SHP77 treated with DMSO at 0.1 percent for 48 hours (cell line): ENCODE measurements around the gene NR6A1.
A peak's percentile ranks its signal among the peaks of the same experiment; 100 is the strongest.

Source experiments
- DNase-seq: peaks from one replicate; lab custom pipeline; 2025; lab: John Stamatoyannopoulos, UW

The NR6A1 gene

DNA sequence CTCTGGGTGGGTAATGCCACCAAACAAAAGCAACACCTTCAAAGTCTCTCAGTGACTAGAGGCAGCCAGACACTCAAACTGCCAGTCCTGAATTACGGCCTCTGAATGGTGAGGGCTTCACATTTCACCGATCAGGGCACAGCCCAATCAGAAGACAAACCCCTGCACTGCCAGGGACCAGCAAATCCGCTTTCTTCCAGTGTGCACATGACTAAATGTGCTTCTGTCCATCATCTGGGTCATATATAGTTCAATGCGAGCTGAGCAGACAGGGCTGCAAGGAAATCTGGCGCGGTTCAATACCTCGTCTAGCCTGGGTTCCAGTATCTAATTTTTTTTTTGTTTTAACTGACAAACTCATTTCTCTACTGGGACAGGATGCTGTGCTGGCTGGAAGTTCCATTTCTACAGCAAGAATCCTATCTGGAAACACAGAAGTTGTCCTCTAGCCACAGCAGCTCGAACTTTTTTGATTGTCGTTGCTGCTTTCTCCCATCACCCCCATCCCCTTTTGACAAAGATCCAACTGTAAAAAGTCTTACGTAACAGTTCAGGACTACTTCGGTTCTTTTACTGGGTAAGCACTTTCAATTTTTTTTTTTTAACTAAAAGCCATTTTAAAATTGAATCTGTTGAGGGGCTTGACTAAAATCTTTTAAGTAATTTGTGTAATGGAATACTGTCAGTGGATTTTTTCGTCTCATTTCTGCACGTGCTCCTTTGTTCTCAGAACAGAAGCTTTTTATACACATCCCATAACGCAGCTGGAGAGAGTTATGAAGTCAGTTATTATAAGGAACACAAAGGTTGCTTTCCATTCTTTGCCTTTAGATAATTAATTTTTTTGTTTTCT is 112.7 kb downstream of the NR6A1 start:
- peak; percentile 98 for DNase-seq

DNA sequence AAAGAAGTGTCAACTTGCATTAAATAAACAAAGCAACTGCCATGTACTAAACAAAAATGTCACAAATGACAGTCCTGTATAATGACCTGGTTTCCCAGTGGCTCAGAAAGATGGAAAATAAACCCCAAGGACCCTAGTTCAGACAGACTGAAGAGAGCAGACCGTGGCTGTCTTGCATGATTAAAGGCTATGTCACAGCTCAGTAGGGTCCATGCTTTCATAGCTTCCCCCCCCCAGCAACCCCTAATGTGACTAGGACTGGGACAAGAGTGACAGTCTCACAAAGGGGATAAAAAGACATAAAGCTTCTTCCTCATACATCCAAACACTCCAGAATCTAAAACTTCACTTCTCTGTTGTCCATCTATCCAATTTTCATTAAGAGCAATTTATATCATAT is 113.6 kb downstream of the NR6A1 start:
- no peak for DNase-seq

DNA sequence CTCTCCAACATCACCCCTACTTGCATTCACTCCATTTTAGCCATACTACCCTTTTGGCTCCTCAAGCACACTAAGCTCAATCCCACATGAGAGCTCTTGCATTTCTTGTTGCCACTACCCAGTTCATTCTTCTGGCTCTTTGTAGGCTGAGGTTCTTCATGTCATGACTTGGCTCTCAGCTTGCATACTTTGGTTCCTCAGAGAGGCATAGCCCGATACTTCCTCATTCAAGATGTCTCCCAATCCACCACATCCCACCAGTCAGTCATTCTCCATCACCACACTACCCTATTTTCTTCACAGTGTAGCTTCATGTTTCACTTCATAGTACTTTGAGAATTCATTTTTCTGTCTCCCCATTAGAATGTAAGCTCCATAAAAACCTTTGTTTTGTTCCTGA is 116.7 kb downstream of the NR6A1 start:
- DNase-seq, result no peak

DNA sequence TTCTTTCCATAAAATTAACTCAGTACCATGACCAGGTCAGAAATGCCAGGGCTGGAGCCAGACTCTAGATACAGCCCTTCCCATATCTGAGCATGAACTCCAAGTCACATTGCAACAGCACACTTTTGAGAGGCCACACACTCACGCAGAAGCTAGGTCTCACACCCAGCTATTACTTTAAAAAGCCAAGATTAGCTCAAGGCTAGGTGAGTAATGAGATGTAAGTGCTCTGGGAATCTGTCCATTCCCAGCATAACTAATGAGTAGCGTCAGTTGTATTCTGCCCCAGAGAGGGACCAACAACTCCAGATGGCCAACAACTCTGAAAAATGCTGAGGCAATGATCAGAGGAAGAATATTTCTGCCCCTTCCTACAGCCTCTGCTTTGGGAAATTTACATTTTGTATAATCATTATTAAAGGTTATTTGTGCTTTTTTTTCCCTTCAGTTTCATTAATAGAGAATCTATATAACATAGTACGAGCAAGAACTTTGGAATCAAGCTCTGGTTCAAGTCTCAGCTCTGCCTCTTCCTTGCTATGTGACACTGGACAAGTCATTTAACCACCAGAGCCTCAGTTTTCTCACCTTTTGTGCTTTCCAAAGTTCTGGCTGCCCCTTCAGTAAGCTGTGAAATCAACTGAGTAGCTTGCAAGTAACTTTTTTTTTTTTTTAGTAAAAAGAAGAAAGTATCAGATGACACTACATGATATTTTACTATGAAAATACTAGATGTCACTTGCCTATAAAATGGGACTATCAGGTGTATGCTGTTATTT is 118.3 kb downstream of the NR6A1 start:
- DNase-seq, result peak; percentile 1

DNA sequence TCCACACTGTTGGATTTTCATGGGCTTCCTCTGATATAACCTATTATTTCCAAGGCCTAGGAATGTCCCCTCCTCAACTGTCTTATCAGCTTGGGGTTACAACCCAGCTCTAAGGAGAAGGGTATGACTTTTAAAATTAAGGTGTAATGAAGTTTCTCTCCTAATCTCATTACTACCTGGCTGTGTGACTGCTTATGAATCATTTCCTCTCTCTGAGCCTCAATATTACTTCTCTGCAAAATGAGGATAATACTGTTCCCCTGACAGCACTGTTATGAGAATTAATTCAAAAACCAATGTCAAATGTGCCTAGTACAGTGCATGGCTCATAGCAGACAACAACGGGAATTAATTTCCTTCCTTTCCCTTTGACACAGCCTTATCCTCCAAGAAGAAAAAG is 118.9 kb downstream of the NR6A1 start:
- no peak for DNase-seq

DNA sequence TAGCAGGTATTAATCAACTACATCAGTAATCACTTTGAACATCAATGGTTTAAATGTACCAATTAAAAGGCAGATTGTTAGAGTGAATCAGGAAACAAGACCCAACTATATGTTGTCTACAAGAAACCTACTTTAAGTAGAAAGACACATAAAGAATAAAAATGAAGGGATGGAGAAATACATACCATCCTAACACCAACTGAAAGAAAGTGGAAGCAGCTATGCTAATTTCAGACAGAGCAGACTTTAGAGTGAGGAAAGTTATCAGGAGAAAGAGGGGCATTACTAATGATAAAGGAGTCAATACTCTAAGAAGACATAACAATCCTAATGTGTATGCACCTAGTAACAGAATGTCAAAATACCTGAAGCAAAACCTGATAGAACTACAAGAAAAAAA is 125.8 kb downstream of the NR6A1 start:
- DNase-seq, result no peak

DNA sequence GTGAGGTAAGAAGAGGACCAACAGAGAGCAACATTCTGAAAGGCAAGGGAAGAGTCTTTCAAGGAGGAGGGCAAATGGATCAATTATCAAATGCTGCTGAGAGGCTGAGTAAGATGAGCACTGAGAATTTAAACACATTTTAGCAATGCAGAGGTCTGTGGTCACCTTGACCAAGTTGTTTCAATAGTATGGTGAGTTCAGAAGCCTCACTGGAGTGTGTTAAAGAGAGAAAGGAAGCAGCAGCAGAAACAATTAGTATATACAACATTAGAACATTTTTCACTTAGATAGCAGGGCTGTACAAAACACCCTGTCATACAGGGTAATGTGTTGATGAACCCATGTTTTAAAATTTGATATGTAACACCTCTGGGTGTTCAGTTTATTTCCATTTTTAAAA is 131.5 kb downstream of the NR6A1 start:
- no peak for DNase-seq

DNA sequence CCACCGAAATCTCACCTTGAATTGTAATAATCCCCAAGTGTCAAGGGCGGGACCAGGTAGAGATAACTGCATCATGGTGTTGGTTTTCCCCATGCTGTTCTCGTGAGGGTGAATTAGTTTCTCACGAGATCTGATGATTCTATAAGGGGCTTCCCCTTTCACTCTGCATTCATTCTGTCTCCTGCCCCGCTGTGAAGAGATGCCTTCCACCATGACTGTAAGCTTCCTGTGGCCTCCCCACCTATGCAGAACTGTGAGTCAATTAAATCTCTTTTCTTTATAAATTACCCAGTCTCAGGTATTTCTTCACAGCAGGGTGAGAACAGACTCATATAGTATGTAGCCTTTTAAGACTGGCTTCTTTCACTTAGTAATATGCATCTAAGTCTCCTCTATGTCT is 135.8 kb downstream of the NR6A1 start:
- DNase-seq, result no peak

DNA sequence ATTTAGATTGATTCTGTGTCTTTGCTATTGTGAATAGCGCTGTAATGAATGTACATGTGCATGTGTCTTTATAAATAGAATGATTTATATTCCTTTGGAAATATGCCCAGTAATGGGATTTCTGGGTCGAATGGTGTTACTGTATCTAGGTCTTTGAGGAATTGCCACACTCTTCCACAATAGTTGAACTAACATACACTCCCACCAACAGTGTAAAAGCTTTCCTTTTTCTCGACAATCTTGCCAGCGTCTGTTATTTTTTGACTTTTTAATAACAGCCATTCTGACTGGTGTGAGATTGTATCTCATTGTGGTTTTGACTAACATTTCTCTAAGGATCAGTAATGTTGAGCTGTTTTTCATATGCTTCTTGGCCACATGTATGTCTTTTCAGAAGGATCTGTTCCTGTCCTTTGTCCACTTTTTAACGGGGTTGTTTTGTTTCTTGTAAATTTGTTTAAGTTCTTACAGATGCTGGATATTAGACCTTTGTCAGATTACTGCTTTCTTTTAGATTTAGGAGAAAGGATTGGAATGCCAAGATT is 139.0 kb downstream of the NR6A1 start:
- no peak for DNase-seq

DNA sequence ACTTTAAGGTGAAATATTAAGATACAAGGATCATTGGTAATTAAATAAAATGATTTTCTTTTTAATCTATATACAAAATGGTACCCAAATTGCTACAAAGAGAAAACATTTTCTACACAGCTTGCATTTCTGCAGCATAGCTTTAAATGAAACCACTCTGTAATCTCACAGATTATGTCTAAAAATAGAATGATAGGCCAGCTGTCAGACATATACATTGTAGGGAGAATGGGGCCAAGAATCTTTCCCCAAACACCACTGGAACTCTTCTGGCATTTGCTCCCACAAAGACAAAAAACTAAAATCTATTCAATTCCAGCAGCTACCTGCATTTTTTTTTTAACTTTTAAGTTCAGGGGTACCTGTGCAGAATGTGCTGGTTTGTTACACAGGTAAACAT is 139.8 kb downstream of the NR6A1 start:
- DNase-seq, result no peak

DNA sequence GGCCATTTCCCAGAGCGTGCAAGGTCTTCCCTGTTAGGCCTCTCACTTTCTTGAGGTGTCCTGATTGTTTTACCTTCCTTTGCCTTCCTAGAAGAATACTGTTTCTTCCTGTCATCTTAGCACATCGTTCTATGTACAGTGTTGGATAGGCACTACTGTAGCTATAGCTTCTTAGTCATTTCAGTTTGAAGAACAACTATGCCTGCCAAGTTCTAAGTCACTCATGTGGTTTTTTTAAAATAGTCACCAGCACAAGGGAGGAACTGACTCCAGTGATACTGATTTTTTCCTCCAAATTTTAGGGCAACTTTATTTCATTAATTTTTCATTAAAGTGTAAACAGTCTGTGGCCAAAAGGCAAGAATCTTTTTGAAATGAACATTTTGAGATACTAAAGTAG is 141.5 kb downstream of the NR6A1 start:
- no peak for DNase-seq

DNA sequence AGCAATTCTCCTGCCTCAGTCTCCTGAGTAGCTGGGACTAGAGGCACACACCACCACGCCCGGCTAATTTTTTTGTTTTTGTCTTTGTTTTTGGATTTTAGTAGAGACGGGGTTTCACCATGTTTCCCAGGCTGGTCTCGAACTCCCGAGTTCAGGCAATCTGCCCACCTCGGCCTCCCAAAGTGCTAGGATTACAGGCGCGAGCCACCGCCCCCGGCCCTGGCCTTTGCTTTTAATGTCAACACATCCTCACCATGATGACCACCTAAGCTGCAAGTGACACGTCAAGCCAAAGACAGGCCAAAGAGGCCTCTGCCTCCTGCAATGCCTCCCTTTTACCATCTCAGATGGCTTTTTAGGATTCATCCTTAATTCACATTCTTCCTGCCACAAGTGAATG is 142.4 kb downstream of the NR6A1 start:
- DNase-seq, result no peak

DNA sequence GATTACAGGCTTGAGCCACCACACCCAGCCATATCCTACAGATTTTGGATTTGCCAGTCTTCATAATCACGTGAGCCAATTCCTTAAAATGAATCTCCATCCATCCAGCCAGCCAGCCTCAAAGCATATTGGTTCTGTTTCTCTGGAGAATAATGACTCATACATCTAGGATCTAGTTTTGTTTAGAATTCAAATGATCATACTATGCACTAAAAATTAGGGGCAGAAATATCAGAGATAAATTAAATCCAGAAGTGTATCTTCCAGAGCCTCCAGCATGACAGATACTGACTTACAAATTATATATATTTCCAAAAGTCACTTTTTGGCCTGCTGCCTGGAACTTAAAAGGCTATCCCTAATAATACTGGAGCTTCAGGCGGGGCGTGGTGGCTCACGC is 144.8 kb downstream of the NR6A1 start:
- DNase-seq, result no peak

DNA sequence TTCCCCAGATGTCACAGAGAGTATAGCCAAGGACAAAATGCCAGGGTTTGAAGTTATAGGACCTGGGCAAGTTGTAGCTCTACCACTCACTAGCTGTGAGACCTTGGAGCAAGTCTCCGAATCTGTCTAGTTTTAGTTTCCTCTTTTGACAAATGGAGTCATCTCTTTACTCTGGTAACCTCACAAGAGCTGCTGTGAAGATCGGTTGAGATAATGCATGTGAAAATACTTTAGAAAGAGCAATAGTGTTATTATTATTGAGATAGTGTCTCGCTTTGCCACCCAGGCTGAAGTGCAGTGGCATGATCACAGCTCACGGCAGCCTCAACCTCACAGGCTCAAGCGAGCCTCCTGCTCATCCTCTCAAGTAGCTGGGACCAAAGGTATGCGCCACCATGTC is 146.0 kb downstream of the NR6A1 start:
- no peak for DNase-seq

DNA sequence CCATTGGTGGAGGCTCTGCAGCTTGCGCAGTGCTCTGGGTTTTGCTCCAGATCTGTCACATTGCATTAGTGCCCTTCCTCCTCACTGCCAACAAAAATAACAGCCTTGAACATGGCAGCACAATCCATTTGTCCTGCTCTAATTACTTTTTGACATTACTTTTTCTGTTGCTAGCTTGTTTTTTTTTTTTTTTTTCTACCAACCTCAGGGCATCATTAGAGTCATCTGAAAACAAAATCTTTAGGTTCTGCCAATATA is 146.4 kb downstream of the NR6A1 start:
- DNase-seq, result no peak

DNA sequence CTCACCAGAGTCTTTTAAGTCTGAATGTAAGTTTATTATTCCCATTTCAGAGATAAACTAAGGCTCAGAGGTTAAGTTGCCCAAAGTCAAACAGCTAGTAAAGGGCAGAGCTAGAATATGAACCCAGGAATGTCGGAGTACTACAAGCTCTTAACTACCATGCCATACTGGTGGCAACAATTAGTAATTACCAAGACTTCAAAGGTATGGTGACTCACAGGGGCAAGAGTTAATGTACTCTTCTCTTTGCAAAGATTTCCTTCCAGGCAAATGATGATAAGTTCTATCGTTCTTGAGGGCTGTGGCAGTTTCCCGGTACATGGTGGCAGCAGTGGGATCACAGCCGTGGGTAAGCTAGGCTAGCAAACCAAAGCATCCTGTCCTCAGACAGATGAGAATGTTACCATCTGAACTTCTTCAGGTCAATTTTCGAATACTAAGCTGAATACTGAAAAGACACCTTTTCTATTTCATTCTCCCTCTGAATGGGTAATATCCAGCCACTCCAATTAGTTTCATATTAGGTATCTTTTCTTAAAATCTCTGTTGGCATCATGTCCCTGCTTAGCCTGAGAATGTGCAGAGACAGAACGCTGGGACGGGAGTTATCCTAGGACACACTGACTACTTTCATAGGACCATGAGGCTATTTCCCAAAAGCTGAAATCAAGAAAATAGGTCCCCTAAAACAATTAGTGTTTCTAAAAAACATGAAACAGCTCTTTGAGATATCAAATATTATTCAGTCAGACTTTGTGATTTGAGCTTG is 147.0 kb downstream of the NR6A1 start:
- DNase-seq, result no peak

DNA sequence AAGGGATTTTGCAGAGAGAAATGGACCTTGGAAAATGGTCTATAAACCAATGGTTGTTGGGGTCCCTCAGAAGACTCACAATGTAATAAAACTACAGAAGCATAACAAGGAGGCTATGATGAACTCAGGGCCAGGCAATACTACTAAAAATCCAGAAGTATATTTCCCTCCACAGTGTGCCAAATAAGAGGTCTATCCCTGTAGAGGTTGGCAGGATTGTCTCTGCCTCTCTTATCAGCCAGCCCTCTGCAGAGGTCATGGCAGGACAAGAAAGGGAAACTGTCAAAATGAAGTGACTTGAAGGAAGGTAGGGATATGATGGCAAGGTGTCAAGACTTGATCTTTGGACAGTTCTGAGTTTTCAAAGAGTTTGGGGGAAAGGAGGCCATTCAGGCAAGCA is 148.2 kb downstream of the NR6A1 start:
- DNase-seq, result no peak

DNA sequence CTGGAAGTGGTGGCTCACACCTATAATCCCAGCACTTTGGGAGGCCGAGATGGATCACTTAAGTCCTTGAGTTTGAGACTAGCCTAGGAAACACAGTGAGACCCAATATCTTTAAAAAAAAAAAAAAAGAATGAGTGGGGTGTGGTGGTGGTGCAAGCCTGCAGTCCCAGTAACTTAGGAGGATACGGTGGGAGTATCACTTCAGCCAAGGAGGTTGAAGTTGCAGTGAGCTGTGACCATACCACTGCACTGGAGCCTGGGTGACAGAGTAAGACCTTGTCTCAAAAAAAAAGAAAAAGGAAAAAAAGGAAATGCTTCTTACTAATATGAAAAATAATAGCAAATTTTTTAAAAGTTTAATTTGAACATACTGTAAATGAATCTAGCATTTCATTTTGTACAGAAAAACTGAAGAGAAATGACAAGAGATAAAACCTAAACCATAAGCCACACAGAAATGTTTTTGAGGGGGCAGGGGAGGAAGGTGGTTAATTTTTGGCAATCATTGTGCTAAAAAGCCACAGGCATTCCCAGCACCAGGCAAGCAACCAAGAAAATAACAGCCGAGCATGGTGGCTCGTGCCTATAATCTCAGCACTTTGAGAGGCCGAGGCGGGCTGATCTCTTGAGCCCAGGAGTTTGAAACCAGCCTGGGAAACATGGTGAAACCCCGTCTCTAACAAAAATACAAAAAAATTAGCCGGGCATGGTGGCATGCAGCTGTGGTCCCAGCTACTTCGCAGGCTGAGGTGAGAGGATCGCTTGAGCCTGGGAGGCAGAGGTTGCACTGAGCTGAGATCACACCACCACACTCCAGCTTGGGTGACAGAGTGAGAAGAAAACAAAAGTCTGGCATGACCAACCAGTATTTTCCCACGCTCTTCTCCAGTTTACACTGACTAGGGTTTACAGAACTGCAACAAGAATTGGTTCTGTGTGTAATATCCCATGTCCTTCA is 149.5 kb downstream of the NR6A1 start:
- DNase-seq, result no peak

DNA sequence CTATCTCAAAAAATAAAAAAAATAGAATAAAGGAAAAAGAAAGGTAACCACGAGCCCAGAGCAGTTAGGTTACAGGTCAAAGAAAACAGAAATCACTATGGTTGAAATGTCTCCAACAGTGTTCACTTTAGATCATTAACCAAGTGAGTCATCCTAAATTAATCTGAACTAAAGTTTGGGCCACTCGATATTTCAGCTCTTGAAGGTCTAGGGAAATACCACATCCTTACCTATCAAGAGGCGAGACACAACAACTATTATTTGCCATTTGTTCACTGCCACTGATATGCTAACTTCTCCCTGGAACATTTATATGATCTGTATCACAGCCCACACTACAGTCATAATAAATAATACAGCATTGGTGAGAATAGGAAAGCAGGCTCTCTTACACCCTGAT is 152.6 kb downstream of the NR6A1 start:
- DNase-seq, result no peak

DNA sequence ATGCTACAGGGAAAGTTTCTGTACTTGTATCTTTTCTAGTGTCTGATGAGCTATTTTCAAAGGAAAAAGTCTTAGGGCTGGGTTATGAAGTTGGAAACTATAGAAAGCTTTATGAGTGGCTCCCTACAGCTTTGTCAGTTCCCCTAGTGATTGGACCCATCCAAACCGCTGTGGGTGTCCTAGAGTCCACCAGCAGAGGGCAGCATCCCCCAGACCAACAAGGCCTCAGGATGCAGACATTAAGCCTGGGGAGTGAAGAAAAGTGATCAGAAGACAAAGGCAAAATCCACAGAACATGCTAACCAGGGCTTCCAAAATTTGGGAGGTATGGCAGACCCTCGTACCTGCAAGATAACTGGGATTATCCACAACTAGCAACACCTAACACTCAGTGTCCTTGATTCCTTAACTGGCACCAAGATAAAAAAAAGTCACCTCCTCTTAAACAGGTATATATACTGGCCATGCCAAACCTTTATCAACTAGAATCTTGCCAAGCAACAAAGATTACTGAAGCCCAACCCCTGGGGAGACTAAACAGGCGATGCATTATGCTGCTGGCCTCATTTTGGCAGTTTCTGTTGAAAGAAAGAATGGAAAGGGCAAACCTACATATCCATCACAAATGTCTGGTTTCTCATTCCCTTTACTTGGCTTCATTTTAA is 153.5 kb downstream of the NR6A1 start:
- no peak for DNase-seq

DNA sequence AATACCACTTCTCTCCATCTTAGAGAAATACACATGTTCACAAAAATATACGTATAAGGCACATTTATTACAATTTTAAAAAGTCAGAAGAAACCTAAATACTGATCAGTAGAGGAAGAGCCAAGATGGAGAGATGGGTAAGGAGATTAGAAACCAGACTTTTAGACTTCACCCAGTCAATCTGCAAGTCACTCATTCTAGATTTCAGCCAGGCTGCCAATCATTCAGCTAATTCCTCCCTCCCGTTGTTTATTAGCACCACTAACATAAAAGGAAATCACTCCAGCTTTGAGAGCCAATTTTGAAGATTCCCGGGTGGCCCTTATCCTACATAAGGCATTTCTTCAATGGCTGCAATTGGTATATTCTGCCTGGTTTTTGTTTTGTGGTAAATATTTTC is 154.2 kb downstream of the NR6A1 start:
- no peak for DNase-seq
